DND-41 (cell line): Measurements from ENCODE around the gene STAG1.
"Not testable (repeated sequence)": the region's sequence is repeated elsewhere in the genome, so short reads cannot be mapped to it uniquely, and the experiment has no call there.

Experiments used
- ATAC-seq: fragments of 200-7000 bp; cut with Tn5 transposase; 3 replicates; pipeline ENCODE4 v1.9.1; 2021; ENCODE audit warnings: low read depth; ENCODE audit not compliant: insufficient read depth
- DNase-seq: peaks from one replicate; pipeline ENCODE4 v3.0.0-alpha.2; 2020
- H2AFZ ChIP-seq: 2 replicates; pipeline ENCODE4 v1.6.0; 2012; ENCODE audit warnings: low read depth, low read length
- H3K27ac ChIP-seq: 2 replicates; pipeline ENCODE4 v1.5.1; 2012; ENCODE audit warnings: low read length, inconsistent platforms
- H3K27me3 ChIP-seq: fragments of 200-600 bp; sonication (generic); 2 replicates; pipeline ENCODE4 v1.6.0; 2012; ENCODE audit warnings: low read length, mild to moderate bottlenecking, inconsistent platforms; ENCODE audit not compliant: insufficient read depth, poor library complexity
- H3K36me3 ChIP-seq: 2 replicates; pipeline ENCODE4 v1.5.1; 2012; ENCODE audit warnings: low read length, inconsistent platforms; ENCODE audit not compliant: insufficient read depth
- H3K4me1 ChIP-seq: 2 replicates; pipeline ENCODE4 v1.5.1; 2012; ENCODE audit warnings: mild to moderate bottlenecking, low read length; ENCODE audit not compliant: insufficient read depth
- H3K4me2 ChIP-seq: 2 replicates; pipeline ENCODE4 v1.6.0; 2012; ENCODE audit warnings: mild to moderate bottlenecking, moderate library complexity, low read length, inconsistent platforms; ENCODE audit not compliant: insufficient read depth
- H3K4me3 ChIP-seq, 2 experiments: fragments of 200-600 bp in 1 of 2; shearing (Covaris generic) in 1 of 2; 2 replicates each; pipeline ENCODE4 v1.5.1; 2012 to 2016; ENCODE audit warnings: inconsistent platforms in 2 of 2, low read length in 2 of 2, mild to moderate bottlenecking in 2 of 2, low read depth in 1 of 2, moderate library complexity in 1 of 2
- H3K79me2 ChIP-seq: 2 replicates; pipeline ENCODE4 v1.6.0; 2012; ENCODE audit warnings: low read length, inconsistent platforms; ENCODE audit not compliant: insufficient read depth
- H3K9ac ChIP-seq: 2 replicates; pipeline ENCODE4 v1.6.0; 2012; ENCODE audit warnings: low read depth, mild to moderate bottlenecking, inconsistent platforms, low read length, moderate library complexity
- H3K9me3 ChIP-seq: 2 replicates; pipeline ENCODE4 v1.5.1; 2012; ENCODE audit warnings: low read length, moderate library complexity, mild to moderate bottlenecking, inconsistent platforms; ENCODE audit not compliant: insufficient read depth, severe bottlenecking
- H4K20me1 ChIP-seq: 2 replicates; pipeline ENCODE4 v1.6.0; 2012; ENCODE audit warnings: low read length; ENCODE audit not compliant: insufficient read depth
- EZH2 ChIP-seq: IDR thresholded peaks from 3 replicates; pipeline ENCODE4 v1.6.1; 2012; ENCODE audit warnings: borderline replicate concordance, low read depth, mild to moderate bottlenecking, moderate library complexity, low read length, inconsistent platforms; ENCODE audit not compliant: severe bottlenecking
- TF ChIP-seq, protein P1 (sequence below): IDR thresholded peaks from 2 replicates; pipeline ENCODE4 v1.5.1; 2012; ENCODE audit warnings: borderline replicate concordance, low read length, moderate library complexity, mild to moderate bottlenecking; ENCODE audit not compliant: poor library complexity, severe bottlenecking; ENCODE audit errors: extremely low read depth

STAG1 gene

DNA sequence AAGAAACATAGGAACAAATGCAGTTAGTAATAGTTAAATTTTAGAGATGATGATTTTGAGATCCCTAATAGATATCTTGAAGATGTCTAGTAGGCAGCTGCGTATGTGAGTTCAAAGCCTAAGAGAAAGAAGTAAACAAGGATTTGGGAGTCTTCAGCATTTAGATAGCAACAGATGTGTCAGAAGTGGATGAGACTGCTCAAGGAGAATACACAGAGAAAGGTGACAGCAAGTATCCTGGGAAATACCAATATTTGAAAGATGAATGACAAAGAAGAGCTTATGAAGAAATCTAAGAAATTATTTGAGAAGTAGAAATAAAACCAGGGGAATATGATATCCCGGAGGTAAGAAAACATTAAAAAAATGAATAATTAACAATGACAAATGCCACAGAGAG is 371.1 kb downstream of the STAG1 start:
- ATAC-seq (no peak), DNase-seq (no peak)
- no peaks in the 10 kb centered on the region for H4K20me1 ChIP-seq
- no peak overlapping the region for H2AFZ ChIP-seq
- H3K79me2 ChIP-seq = no peaks in the 10 kb centered on the region
- TF ChIP-seq, protein P1, sequence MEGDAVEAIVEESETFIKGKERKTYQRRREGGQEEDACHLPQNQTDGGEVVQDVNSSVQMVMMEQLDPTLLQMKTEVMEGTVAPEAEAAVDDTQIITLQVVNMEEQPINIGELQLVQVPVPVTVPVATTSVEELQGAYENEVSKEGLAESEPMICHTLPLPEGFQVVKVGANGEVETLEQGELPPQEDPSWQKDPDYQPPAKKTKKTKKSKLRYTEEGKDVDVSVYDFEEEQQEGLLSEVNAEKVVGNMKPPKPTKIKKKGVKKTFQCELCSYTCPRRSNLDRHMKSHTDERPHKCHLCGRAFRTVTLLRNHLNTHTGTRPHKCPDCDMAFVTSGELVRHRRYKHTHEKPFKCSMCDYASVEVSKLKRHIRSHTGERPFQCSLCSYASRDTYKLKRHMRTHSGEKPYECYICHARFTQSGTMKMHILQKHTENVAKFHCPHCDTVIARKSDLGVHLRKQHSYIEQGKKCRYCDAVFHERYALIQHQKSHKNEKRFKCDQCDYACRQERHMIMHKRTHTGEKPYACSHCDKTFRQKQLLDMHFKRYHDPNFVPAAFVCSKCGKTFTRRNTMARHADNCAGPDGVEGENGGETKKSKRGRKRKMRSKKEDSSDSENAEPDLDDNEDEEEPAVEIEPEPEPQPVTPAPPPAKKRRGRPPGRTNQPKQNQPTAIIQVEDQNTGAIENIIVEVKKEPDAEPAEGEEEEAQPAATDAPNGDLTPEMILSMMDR = no peak
- TF ChIP-seq EZH2 = no peak
- no peaks in the 10 kb centered on the region for H3K27me3 ChIP-seq
- H3K4me1 ChIP-seq = no peaks in the 10 kb centered on the region
- H3K4me2 ChIP-seq = no peak overlapping the region
- peaks cover 24% of the 10 kb centered on the region for H3K36me3 ChIP-seq
- no peak overlapping the region for H3K9ac ChIP-seq
- H3K4me3 ChIP-seq = no peak overlapping the region
- no peak overlapping the region for H3K27ac ChIP-seq
- no peaks in the 10 kb centered on the region for H3K9me3 ChIP-seq

DNA sequence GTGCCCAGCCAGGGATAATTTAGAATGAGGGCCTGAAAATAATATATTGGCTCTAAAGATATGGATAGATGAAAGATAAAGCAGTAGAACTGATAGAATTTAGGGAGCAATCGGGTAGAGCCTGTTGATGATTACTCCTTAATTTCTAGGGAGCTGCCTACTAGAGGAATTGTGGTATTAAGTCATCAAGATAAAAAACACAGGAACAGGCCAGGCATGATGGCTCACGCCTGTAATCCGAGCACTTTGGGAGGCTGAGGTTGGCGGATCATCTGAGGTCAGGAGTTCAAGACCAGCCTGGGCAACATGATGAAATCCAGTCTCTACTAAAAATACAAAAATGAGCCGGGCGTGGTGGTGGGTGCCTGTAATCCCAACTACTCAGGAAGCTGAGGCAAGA is 371.6 kb downstream of the STAG1 start:
- Histone ChIP-seq H3K36me3 (peaks cover 24% of the 10 kb centered on the region), H3K4me3 (no peak overlapping the region), H3K27ac (no peak overlapping the region), H3K4me1 (no peaks in the 10 kb centered on the region), H2AFZ (no peak overlapping the region), H3K27me3 (no peaks in the 10 kb centered on the region), H3K4me2 (no peak overlapping the region), H3K9ac (no peak overlapping the region), H3K9me3 (no peaks in the 10 kb centered on the region), H3K79me2 (no peaks in the 10 kb centered on the region), H4K20me1 (no peaks in the 10 kb centered on the region)
- ATAC-seq = no peak
- TF ChIP-seq, protein P1 = no peak
- TF ChIP-seq EZH2 = no peak
- DNase-seq = no peak

DNA sequence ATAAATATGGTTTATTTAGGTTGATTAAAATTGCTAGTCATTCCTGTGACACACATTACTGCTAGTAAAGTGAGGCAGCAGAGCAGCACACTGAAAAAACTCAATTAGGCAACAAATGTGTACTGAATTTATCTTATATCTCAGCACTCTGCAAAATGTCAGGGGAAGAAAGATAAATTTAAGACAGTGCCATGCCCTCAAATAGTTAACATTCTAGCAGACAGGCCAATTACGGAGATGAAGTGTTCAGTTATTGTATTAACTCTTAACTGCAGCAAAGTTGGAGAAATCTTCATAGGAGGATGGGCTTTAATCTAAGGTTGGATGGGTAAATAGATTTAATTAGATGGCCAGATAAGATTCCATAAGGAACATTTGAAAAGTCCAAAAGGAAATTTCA is 374.2 kb downstream of the STAG1 start:
- Histone ChIP-seq H3K27ac (no peak overlapping the region), H2AFZ (no peak overlapping the region), H3K4me3 (no peak overlapping the region), H3K79me2 (no peaks in the 10 kb centered on the region), H3K9me3 (no peaks in the 10 kb centered on the region), H3K4me2 (no peak overlapping the region), H3K4me1 (no peaks in the 10 kb centered on the region), H3K9ac (no peak overlapping the region), H3K27me3 (no peaks in the 10 kb centered on the region), H4K20me1 (no peaks in the 10 kb centered on the region), H3K36me3 (peaks cover 27% of the 10 kb centered on the region)
- no peak for DNase-seq
- no peak for TF ChIP-seq EZH2
- TF ChIP-seq, protein P1 = no peak
- no peak for ATAC-seq

DNA sequence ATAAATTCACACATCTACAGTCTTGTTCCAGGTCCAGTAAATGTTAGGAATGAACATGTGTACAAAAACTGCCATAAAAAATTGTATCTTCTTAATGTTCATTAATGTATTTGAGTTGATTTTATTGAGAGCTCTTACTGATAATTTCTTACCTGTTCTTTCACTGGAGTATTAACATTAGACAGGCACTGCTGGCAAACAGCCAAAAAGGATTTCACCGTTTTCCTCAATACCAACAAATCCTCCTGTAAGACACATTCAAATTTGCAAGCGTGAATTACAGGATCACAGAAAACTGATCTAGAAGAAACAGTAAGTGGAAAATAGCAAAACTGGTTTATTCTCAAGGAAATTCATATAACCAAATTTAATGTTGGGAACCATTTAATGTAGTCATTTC is 374.7 kb downstream of the STAG1 start:
- Histone ChIP-seq H3K9ac (no peak overlapping the region), H4K20me1 (no peaks in the 10 kb centered on the region), H3K9me3 (no peaks in the 10 kb centered on the region), H3K36me3 (peaks cover 27% of the 10 kb centered on the region), H3K4me2 (no peak overlapping the region), H3K27me3 (no peaks in the 10 kb centered on the region), H3K4me1 (no peaks in the 10 kb centered on the region), H2AFZ (no peak overlapping the region), H3K27ac (no peak overlapping the region), H3K4me3 (no peak overlapping the region), H3K79me2 (no peaks in the 10 kb centered on the region)
- ATAC-seq = no peak
- TF ChIP-seq, protein P1 = no peak
- TF ChIP-seq EZH2 = no peak
- DNase-seq = no peak

DNA sequence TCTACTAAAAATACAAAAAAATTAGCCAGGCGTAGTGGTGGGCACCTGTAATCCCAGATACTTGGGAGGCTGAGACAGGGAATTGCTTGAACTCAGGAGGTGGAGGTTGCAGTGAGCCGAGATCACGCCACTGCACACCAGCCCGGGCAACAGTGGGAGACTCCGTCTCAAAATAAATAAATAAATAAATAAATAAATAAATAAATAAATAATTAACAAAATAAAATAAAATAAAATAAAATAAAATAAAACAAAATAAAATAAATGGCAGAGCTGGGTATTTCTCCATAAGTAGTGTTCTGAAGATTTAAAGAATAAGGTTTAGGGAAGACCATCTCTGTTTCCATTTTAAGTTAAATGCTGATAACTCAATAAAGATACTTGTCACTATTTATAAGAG is 376.4 kb downstream of the STAG1 start:
- not testable (repeated sequence) for DNase-seq

More for the DNA sequence above, 376.4 kb downstream of the STAG1 start:
- not testable (repeated sequence) for ATAC-seq, H3K27me3 ChIP-seq, H3K79me2 ChIP-seq, H3K4me2 ChIP-seq, H3K27ac ChIP-seq, H4K20me1 ChIP-seq, H3K4me1 ChIP-seq, H3K4me3 ChIP-seq, H2AFZ ChIP-seq, H3K9me3 ChIP-seq, H3K9ac ChIP-seq
- H3K36me3 ChIP-seq = peaks cover 27% of the 10 kb centered on the region
